GDM1 (cell line): ENCODE measurements around the gene ARID2.

Source experiments
- DNase-seq: peaks from one replicate; lab custom pipeline; 2025; lab: John Stamatoyannopoulos, UW

Gene ARID2

GRCh38 chr12:45939759-45940158, 210.3 kb downstream of the ARID2 start:
- no peak for DNase-seq

GRCh38 chr12:45944771-45945170, 215.3 kb downstream of the ARID2 start:
- DNase-seq, result no peak

GRCh38 chr12:45946435-45946834, 216.9 kb downstream of the ARID2 start:
- DNase-seq, result no peak

GRCh38 chr12:45948546-45948945, 219.0 kb downstream of the ARID2 start:
- no peak for DNase-seq
